Measurements from ENCODE around the gene GNB3. TPM values are rescaled to one million over a fixed set of nuclear protein-coding genes. Genes with fewer than 3 reads are reported as not detected.
"Not testable (repeated sequence)": the region's sequence is repeated elsewhere in the genome, so short reads cannot be mapped to it uniquely, and the experiment has no call there.

GNB3 gene
- total RNA-seq, 2 experiments from 2014 or later, result 0.08 TPM; not detected in 1

GRCh38 chr12:6863033-6863432 is 22.3 kb downstream of the GNB3 start:
- ChIA-PET CTCF (interaction anchor here (0.9 kb wide), 2 partner anchors 9 to 27 kb away, joined by 3 to 4 read pairs; no protein-coding TSS in a partner anchor), POLR2A (interaction anchor here (0.7 kb wide), 1 partner anchor 10 kb away, joined by 4 read pairs; no protein-coding TSS in a partner anchor)
- DNase-seq (no peak), ATAC-seq (no peak)
- no peaks in the 10 kb centered on the region for H3K9me3 Mint-ChIP-seq (ENCODE audit: insufficient read depth)
- no peak overlapping the region for H3K4me3 Mint-ChIP-seq
- no peaks in the 10 kb centered on the region for H3K27me3 Mint-ChIP-seq (ENCODE audit: low read depth)
- H3K36me3 Mint-ChIP-seq (ENCODE audit: low read depth), result peaks cover 59% of the 10 kb centered on the region
- peaks cover 15% of the 10 kb centered on the region for H3K4me1 Mint-ChIP-seq (ENCODE audit: low read depth)
- no peak overlapping the region for H3K27ac Mint-ChIP-seq

GRCh38 chr12:6863586-6864321 is 23.0 kb downstream of the GNB3 start:
- Mint-ChIP-seq H3K36me3 (ENCODE audit: low read depth) (peaks cover 64% of the 10 kb centered on the region), H3K9me3 (ENCODE audit: insufficient read depth) (no peaks in the 10 kb centered on the region), H3K4me1 (ENCODE audit: low read depth) (peaks cover 21% of the 10 kb centered on the region), H3K4me3 (no peak overlapping the region), H3K27ac (no peak overlapping the region), H3K27me3 (ENCODE audit: low read depth) (no peaks in the 10 kb centered on the region)
- no peak for DNase-seq
- ChIA-PET POLR2A (interaction anchor here (0.7 to 6.8 kb wide), 2 partner anchors 11 kb away, joined by 4 to 93 read pairs; partner anchors contain the start of genes CDCA3 and USP5), CTCF (interaction anchor here (0.9 to 1.2 kb wide), 3 partner anchors 9 to 83 kb away, joined by 3 to 4 read pairs (median 3); no protein-coding TSS in a partner anchor)
- ATAC-seq, result no peak

GRCh38 chr12:6865307-6865706 is 24.6 kb downstream of the GNB3 start:
- not testable (repeated sequence) for H3K4me3 Mint-ChIP-seq; ATAC-seq; DNase-seq; H3K9me3 Mint-ChIP-seq (ENCODE audit: insufficient read depth); H3K27ac Mint-ChIP-seq; H3K27me3 Mint-ChIP-seq (ENCODE audit: low read depth)
- ChIA-PET CTCF (interaction anchor here (1.4 to 2.8 kb wide), 2 partner anchors 22 to 26 kb away, joined by 3 to 12 read pairs; no protein-coding TSS in a partner anchor), POLR2A (interaction anchor here (0.9 to 6.8 kb wide), 4 partner anchors 12 to 233 kb away, joined by 3 to 93 read pairs (median 4); partner anchors contain the start of genes CDCA3, MLF2 and USP5)
- H3K4me1 Mint-ChIP-seq (ENCODE audit: low read depth), result peaks cover 37% of the 10 kb centered on the region
- H3K36me3 Mint-ChIP-seq (ENCODE audit: low read depth), result peaks cover 70% of the 10 kb centered on the region

GRCh38 chr12:6866163-6866919 is 25.6 kb downstream of the GNB3 start:
- no peaks in the 10 kb centered on the region for H3K9me3 Mint-ChIP-seq (ENCODE audit: insufficient read depth)
- ChIA-PET POLR2A (interaction anchor here (0.5 to 6.8 kb wide), 15 partner anchors 13 to 254 kb away, joined by 3 to 93 read pairs (median 3); partner anchors contain the start of genes C12orf57, CDCA3, MLF2 and PTPN6), CTCF (interaction anchor here (1.8 to 4.4 kb wide), 4 partner anchors 14 to 72 kb away, joined by 4 to 31 read pairs (median 18); partner anchors contain the start of genes CDCA3 and USP5)
- peaks cover 47% of the 10 kb centered on the region for H3K4me1 Mint-ChIP-seq (ENCODE audit: low read depth)
- ATAC-seq (no peak), DNase-seq (no peak)
- no peaks in the 10 kb centered on the region for H3K27me3 Mint-ChIP-seq (ENCODE audit: low read depth)
- H3K36me3 Mint-ChIP-seq (ENCODE audit: low read depth), result peaks cover 70% of the 10 kb centered on the region
- H3K27ac Mint-ChIP-seq, result peak overlapping the region; percentile 96
- peak overlapping the region; percentile 98 for H3K4me3 Mint-ChIP-seq

- Mint-ChIP-seq H3K27me3 (ENCODE audit: low read depth) (no peaks in the 10 kb centered on the region), H3K9me3 (ENCODE audit: insufficient read depth) (no peaks in the 10 kb centered on the region), H3K4me3 (peak overlapping the region; percentile 98), H3K27ac (peak overlapping the region; percentile 96), H3K36me3 (ENCODE audit: low read depth) (peaks cover 76% of the 10 kb centered on the region), H3K4me1 (ENCODE audit: low read depth) (peaks cover 53% of the 10 kb centered on the region)
- ChIA-PET POLR2A (interaction anchor here (0.5 to 6.8 kb wide), 17 partner anchors 12 to 254 kb away, joined by 3 to 93 read pairs (median 3); partner anchors contain the start of genes C12orf57, CDCA3, PTPN6 and RNU7-1), CTCF (interaction anchor here (1.1 to 4.4 kb wide), 7 partner anchors 14 to 143 kb away, joined by 3 to 31 read pairs (median 12); partner anchors contain the start of genes CDCA3, COPS7A and USP5)
- DNase-seq, result no peak
- peak; percentile 4 for ATAC-seq
Measured at GRCh38 chr12:6866920-6867412, 26.2 kb downstream of the GNB3 start.

- peak; percentile 70 for ATAC-seq
- H3K36me3 Mint-ChIP-seq (ENCODE audit: low read depth), result peaks cover 77% of the 10 kb centered on the region
- peaks cover 58% of the 10 kb centered on the region for H3K4me1 Mint-ChIP-seq (ENCODE audit: low read depth)
- CTCF ChIA-PET, result interaction anchor here (0.6 to 4.4 kb wide), 11 partner anchors 15 to 870 kb away, joined by 3 to 31 read pairs (median 9); partner anchors contain the start of genes CDCA3, COPS7A, PTPN6 and USP5
- POLR2A ChIA-PET, result interaction anchor here (0.9 to 6.8 kb wide), 17 partner anchors 14 to 255 kb away, joined by 3 to 93 read pairs (median 3); partner anchors contain the start of genes C12orf57, CDCA3, PTPN6 and RNU7-1
- H3K27me3 Mint-ChIP-seq (ENCODE audit: low read depth), result no peaks in the 10 kb centered on the region
- DNase-seq, result peak; percentile 85
- peak within 1 kb of the TSS; percentile 98 for H3K4me3 Mint-ChIP-seq
- H3K9me3 Mint-ChIP-seq (ENCODE audit: insufficient read depth), result no peaks in the 10 kb centered on the region
- H3K27ac Mint-ChIP-seq, result peak within 1 kb of the TSS; percentile 96
Measured at GRCh38 chr12:6867413-6868210, 26.9 kb downstream of the GNB3 start, which contains the start of gene TPI1. Gene TPI1, plus strand, starts transcription at chr12:6867531. Its CDS starts 36 bp downstream, at chr12:6867567.

- Mint-ChIP-seq H3K27ac (peak overlapping the region; percentile 94), H3K27me3 (ENCODE audit: low read depth) (no peaks in the 10 kb centered on the region), H3K4me3 (peak overlapping the region; percentile 98), H3K4me1 (ENCODE audit: low read depth) (peaks cover 58% of the 10 kb centered on the region), H3K36me3 (ENCODE audit: low read depth) (peaks cover 74% of the 10 kb centered on the region), H3K9me3 (ENCODE audit: insufficient read depth) (no peaks in the 10 kb centered on the region)
- POLR2A ChIA-PET, result interaction anchor here (0.9 to 6.8 kb wide), 14 partner anchors 14 to 124 kb away, joined by 3 to 93 read pairs (median 6); partner anchors contain the start of genes C12orf57, CDCA3, RNU7-1 and USP5
- ATAC-seq, result no peak
- CTCF ChIA-PET, result interaction anchor here (0.7 to 6.1 kb wide), 26 partner anchors 13 to 245 kb away, joined by 3 to 121 read pairs (median 6); partner anchors contain the start of genes CDCA3, COPS7A, LAG3 and LPCAT3
- DNase-seq, result no peak
Measured at GRCh38 chr12:6868211-6869048, 27.7 kb downstream of the GNB3 start.

- DNase-seq (peak; percentile 91), ATAC-seq (peak; percentile 5)
- Mint-ChIP-seq H3K36me3 (ENCODE audit: low read depth) (peaks cover 71% of the 10 kb centered on the region), H3K4me3 (peak overlapping the region; percentile 98), H3K27me3 (ENCODE audit: low read depth) (no peaks in the 10 kb centered on the region), H3K4me1 (ENCODE audit: low read depth) (peaks cover 61% of the 10 kb centered on the region), H3K9me3 (ENCODE audit: insufficient read depth) (no peaks in the 10 kb centered on the region), H3K27ac (peak overlapping the region; percentile 94)
- ChIA-PET POLR2A (interaction anchor here (0.6 to 6.8 kb wide), 15 partner anchors 16 to 96 kb away, joined by 3 to 93 read pairs (median 4); partner anchors contain the start of genes C12orf57, CDCA3, RNU7-1 and USP5), CTCF (interaction anchor here (0.6 to 6.1 kb wide), 41 partner anchors 8 to 530 kb away, joined by 3 to 121 read pairs (median 5); partner anchors contain the start of genes C12orf57, CDCA3, COPS7A and LAG3)
Measured at GRCh38 chr12:6869049-6870021, 28.6 kb downstream of the GNB3 start.

GRCh38 chr12:6870304-6870703 is 29.6 kb downstream of the GNB3 start:
- ATAC-seq, result not testable (repeated sequence)
- POLR2A ChIA-PET, result interaction anchor here (0.9 to 6.8 kb wide), 5 partner anchors 17 to 55 kb away, joined by 3 to 93 read pairs (median 24); partner anchors contain the start of genes CDCA3 and USP5

More at GRCh38 chr12:6870304-6870703, 29.6 kb downstream of the GNB3 start:
- DNase-seq; H3K9me3 Mint-ChIP-seq (ENCODE audit: insufficient read depth); H3K27me3 Mint-ChIP-seq (ENCODE audit: low read depth): not testable (repeated sequence)
- CTCF ChIA-PET, result interaction anchor here (1.3 to 6.1 kb wide), 12 partner anchors 15 to 243 kb away, joined by 3 to 121 read pairs (median 8); partner anchors contain the start of genes CDCA3, PTPN6 and USP5
- Mint-ChIP-seq H3K36me3 (ENCODE audit: low read depth) (peaks cover 66% of the 10 kb centered on the region), H3K27ac (peak overlapping the region; percentile 96), H3K4me3 (peak overlapping the region; percentile 13), H3K4me1 (ENCODE audit: low read depth) (peaks cover 67% of the 10 kb centered on the region)
